ENCODE data around the gene RNF148. TPM values are rescaled to one million over a fixed set of nuclear protein-coding genes. Genes with fewer than 3 reads are reported as not detected.

Gene RNF148
- total and polyA plus RNA-seq, 2 of the 8 experiments (the other 6 are each of a cell fraction or from before 2014, with no cell fraction given): 0.27 to 0.45 TPM

DNA sequence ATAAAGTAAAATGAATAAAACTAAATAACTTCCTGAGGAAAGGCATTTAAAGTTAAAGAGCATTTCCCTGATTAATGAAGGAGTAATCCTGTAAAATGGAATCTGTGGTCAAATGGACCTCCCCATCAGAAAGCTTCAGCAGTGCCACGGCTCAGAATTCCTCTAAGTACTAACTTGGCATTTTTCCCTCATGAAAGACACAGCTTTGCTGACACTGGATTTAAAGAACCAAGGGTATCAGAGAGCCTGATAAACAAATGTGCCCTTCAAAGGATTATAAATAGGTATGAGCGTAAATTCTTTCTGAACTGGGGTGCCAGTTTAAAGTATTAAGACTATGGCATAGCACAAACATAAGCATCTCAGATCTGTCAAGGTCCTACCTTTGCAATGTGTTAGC, 24.2 kb upstream of the RNF148 start (continued):
- TF ChIP-seq EP300 (IDR thresholded peaks at IDR 0.05; ENCODE audit: borderline replicate concordance in 1 of 2, low read depth in 2 of 2, low read length in 2 of 2): no peak
- no peak for TF ChIP-seq CEBPB (IDR thresholded peaks at IDR 0.05; ENCODE audit: low read depth, low read length)

Data from H1 (cell line).